ENCODE results near the gene PRDX1. TPM values are rescaled to one million over a fixed set of nuclear protein-coding genes. Genes with fewer than 3 reads are reported as not detected.
"Not testable (repeated sequence)": the region's sequence is repeated elsewhere in the genome, so short reads cannot be mapped to it uniquely, and the experiment has no call there.

PRDX1 gene
- total RNA-seq, 1 donor from 2014 or later: 335 TPM

DNA sequence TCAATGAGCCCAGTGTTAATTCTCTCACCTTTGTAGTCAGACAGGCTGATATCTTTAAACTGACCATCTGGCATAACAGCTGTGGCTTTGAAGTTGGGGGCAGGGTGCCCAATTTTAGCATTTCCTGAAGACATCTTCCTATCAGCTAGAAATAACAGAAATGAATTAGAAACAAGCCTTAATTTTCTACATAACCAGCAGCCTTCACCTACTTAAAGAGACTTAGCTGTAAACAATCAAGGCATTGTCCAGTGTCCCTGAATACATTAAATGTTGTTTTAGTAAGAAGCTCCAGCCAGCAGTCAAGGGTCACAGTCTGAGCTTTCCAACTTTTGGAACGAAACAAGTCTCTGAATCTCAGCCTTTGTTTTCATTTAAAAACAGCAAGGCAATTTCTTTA lies 2.8 kb downstream of the PRDX1 start:
- H3K4me1 Mint-ChIP-seq (ENCODE audit: unreplicated experiment): peaks cover 29% of the 10 kb centered on the region
- peaks cover 32% of the 10 kb centered on the region for H3K36me3 Mint-ChIP-seq
- H3K27me3 Mint-ChIP-seq: peaks cover 12% of the 10 kb centered on the region
- no peak for DNase-seq (ENCODE audit: extremely low spot score, unreplicated experiment)
- H3K9me3 Mint-ChIP-seq: no peaks in the 10 kb centered on the region
- peak overlapping the region; percentile 53 for H3K27ac Mint-ChIP-seq
- TF ChIP-seq, protein P1, sequence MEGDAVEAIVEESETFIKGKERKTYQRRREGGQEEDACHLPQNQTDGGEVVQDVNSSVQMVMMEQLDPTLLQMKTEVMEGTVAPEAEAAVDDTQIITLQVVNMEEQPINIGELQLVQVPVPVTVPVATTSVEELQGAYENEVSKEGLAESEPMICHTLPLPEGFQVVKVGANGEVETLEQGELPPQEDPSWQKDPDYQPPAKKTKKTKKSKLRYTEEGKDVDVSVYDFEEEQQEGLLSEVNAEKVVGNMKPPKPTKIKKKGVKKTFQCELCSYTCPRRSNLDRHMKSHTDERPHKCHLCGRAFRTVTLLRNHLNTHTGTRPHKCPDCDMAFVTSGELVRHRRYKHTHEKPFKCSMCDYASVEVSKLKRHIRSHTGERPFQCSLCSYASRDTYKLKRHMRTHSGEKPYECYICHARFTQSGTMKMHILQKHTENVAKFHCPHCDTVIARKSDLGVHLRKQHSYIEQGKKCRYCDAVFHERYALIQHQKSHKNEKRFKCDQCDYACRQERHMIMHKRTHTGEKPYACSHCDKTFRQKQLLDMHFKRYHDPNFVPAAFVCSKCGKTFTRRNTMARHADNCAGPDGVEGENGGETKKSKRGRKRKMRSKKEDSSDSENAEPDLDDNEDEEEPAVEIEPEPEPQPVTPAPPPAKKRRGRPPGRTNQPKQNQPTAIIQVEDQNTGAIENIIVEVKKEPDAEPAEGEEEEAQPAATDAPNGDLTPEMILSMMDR (conservative IDR thresholded peaks at IDR 0.05): no peak
- H3K4me3 Mint-ChIP-seq: peak overlapping the region; percentile 64

DNA sequence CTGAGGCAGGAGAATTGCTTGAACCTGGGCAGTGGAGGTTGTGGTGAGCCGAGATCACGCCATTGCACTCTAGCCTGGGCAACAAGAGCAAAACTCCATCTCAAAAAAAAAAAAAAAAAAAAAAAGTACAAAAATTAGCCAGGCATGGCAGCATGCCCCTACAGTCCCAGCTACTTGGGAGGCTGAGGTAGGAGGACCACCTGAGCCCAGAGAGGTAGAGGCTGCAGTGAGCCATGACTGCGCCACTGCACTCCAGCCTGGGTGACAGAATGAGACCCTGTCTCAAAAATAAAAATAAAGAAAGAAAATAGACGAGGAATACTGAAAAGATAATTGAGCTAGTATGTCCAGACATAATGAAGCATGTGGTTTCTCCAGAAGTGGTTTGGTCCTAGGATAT lies 3.3 kb downstream of the PRDX1 start:
- DNase-seq (ENCODE audit: extremely low spot score, unreplicated experiment); H3K4me3 Mint-ChIP-seq; H3K9me3 Mint-ChIP-seq: not testable (repeated sequence)
- peaks cover 37% of the 10 kb centered on the region for H3K36me3 Mint-ChIP-seq
- H3K27ac Mint-ChIP-seq: peak overlapping the region; percentile 53
- peaks cover 12% of the 10 kb centered on the region for H3K27me3 Mint-ChIP-seq
- H3K4me1 Mint-ChIP-seq (ENCODE audit: unreplicated experiment): peaks cover 29% of the 10 kb centered on the region

DNA sequence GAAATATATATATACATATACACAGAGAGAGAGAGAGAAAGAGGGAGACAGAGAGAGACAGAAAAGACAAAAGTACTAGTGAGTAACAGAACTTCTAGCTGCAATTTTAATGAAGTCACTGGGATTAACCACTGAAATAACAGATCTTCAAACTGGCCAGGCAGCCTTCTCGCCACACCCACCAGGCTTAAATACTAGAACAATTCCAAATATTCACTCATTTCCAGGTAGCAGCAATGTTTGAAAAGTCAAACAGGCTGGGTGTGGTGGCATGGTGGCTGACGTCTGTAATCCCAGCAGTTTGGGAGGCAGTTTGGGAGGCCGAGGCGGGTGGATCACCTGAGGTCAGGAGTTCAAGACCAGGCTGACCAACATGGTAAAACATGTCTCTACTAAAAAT lies 5.2 kb downstream of the PRDX1 start:
- Mint-ChIP-seq H3K27me3 (no peaks in the 10 kb centered on the region), H3K4me3 (peak overlapping the region; percentile 70), H3K4me1 (ENCODE audit: unreplicated experiment) (peaks cover 22% of the 10 kb centered on the region), H3K9me3 (no peaks in the 10 kb centered on the region), H3K27ac (peak overlapping the region; percentile 93), H3K36me3 (peaks cover 46% of the 10 kb centered on the region)
- TF ChIP-seq, protein P1 (conservative IDR thresholded peaks at IDR 0.05): no peak
- no peak for DNase-seq (ENCODE audit: extremely low spot score, unreplicated experiment)

GRCh38 chr1:45516036-45516435 lies 5.6 kb downstream of the PRDX1 start:
- no peaks in the 10 kb centered on the region for H3K9me3 Mint-ChIP-seq
- no peaks in the 10 kb centered on the region for H3K27me3 Mint-ChIP-seq
- H3K27ac Mint-ChIP-seq: peak overlapping the region; percentile 93
- peaks cover 49% of the 10 kb centered on the region for H3K36me3 Mint-ChIP-seq
- H3K4me3 Mint-ChIP-seq: peak overlapping the region; percentile 70
- DNase-seq (ENCODE audit: extremely low spot score, unreplicated experiment): no peak
- TF ChIP-seq, protein P1 (conservative IDR thresholded peaks at IDR 0.05): no peak
- H3K4me1 Mint-ChIP-seq (ENCODE audit: unreplicated experiment): peaks cover 22% of the 10 kb centered on the region

GRCh38 chr1:45513532-45514260 lies 8.0 kb downstream of the PRDX1 start:
- Mint-ChIP-seq H3K4me1 (ENCODE audit: unreplicated experiment) (peaks cover 14% of the 10 kb centered on the region), H3K36me3 (peaks cover 57% of the 10 kb centered on the region), H3K27ac (peak overlapping the region; percentile 63)
- H3K27me3 Mint-ChIP-seq; H3K4me3 Mint-ChIP-seq; DNase-seq (ENCODE audit: extremely low spot score, unreplicated experiment); H3K9me3 Mint-ChIP-seq: not testable (repeated sequence)

GRCh38 chr1:45512641-45513054 lies 9.0 kb downstream of the PRDX1 start:
- DNase-seq (ENCODE audit: extremely low spot score, unreplicated experiment): no peak
- Mint-ChIP-seq H3K27ac (peak overlapping the region; percentile 65), H3K4me1 (ENCODE audit: unreplicated experiment) (peaks cover 12% of the 10 kb centered on the region), H3K27me3 (no peaks in the 10 kb centered on the region), H3K36me3 (peaks cover 66% of the 10 kb centered on the region), H3K4me3 (no peak overlapping the region), H3K9me3 (no peaks in the 10 kb centered on the region)
- TF ChIP-seq, protein P1 (conservative IDR thresholded peaks at IDR 0.05): peak; percentile 83
